ENCODE results near the gene C3orf18.

- TF ChIP-seq ELK4 (IDR thresholded peaks at IDR 0.05; ENCODE audit: borderline replicate concordance, low read depth, low read length) (no peak), CTCF (tag by site-specific recombination; IDR thresholded peaks at IDR 0.05) (peak; percentile 74; the same call in 1 of the 2 replicates), SP3 (tag by site-specific recombination; IDR thresholded peaks at IDR 0.05) (no peak), ZBTB1 (tag by site-specific recombination; IDR thresholded peaks at IDR 0.05) (no peak), YY1 (tag by site-specific recombination; IDR thresholded peaks at IDR 0.05) (no peak), ZNF416 (tag by site-specific recombination; IDR thresholded peaks at IDR 0.05) (no peak), ZNF423 (tag by site-specific recombination; IDR thresholded peaks at IDR 0.05) (no peak), ZNF747 (tag by site-specific recombination; IDR thresholded peaks at IDR 0.05) (no peak), ZBTB20 (tag by site-specific recombination; IDR thresholded peaks at IDR 0.05) (no peak), ZNF274 (IDR thresholded peaks at IDR 0.05; ENCODE audit: low read length) (no peak), ZNF274 (tag by site-specific recombination; IDR thresholded peaks at IDR 0.05; ENCODE audit: borderline replicate concordance) (no peak), ZNF24 (tag by site-specific recombination; IDR thresholded peaks at IDR 0.05) (no peak), TSHZ1 (tag by site-specific recombination; IDR thresholded peaks at IDR 0.05; ENCODE audit: borderline replicate concordance) (no peak)
These were observed 48.0 kb downstream of the C3orf18 start for GRCh38 chr3:50519471-50520089.

Data from HEK293 (cell line).